H1 (cell line): ENCODE results near the gene PSG1.
"Not testable (repeated sequence)": the region's sequence is repeated elsewhere in the genome, so short reads cannot be mapped to it uniquely, and the experiment has no call there.

Source experiments
- BRCA1 ChIP-seq: IDR thresholded peaks from 2 replicates; pipeline ENCODE4 v1.6.1; 2012; ENCODE audit warnings: low read depth, low read length, improper control_type of control experiment
- CEBPB ChIP-seq: IDR thresholded peaks from 2 replicates; pipeline ENCODE4 v1.6.1; 2012; ENCODE audit warnings: low read depth, low read length
- CHD2 ChIP-seq: IDR thresholded peaks from 2 replicates; pipeline ENCODE4 v1.6.1; 2012; ENCODE audit warnings: low read length, improper control_type of control experiment
- CHD7 ChIP-seq: fragments of 300-600 bp; sonication (generic); IDR thresholded peaks from 2 replicates; pipeline ENCODE4 v1.7.1; 2012; ENCODE audit warnings: low read length, moderate library complexity, mild to moderate bottlenecking, inconsistent platforms; ENCODE audit not compliant: insufficient replicate concordance
- CREB1 ChIP-seq: IDR thresholded peaks from 2 replicates; pipeline ENCODE4 v1.6.1; 2012; ENCODE audit warnings: inconsistent platforms
- CTCF ChIP-seq, 3 experiments: IDR thresholded peaks; 1 replicate in 2 of 3; 2 replicates in 1 of 3; pipeline versions ENCODE4 v1.5.1 to v1.6.1; 2011; ENCODE audit warnings: low read length in 3 of 3, mild to moderate bottlenecking in 3 of 3, inconsistent platforms in 2 of 3, low read depth in 1 of 3, moderate library complexity in 1 of 3; ENCODE audit not compliant: insufficient read depth in 1 of 3; ENCODE audit errors: control extremely low read depth in 1 of 3
- HDAC6 ChIP-seq: IDR thresholded peaks from one replicate; pipeline ENCODE4 v1.7.1; 2012; ENCODE audit warnings: low read depth, mild to moderate bottlenecking, inconsistent platforms, low read length, moderate library complexity
- MAX ChIP-seq: IDR thresholded peaks from 2 replicates; pipeline ENCODE4 v1.6.1; 2012; ENCODE audit warnings: inconsistent platforms
- POLR2A ChIP-seq, 2 experiments: IDR thresholded peaks; 1 replicate in 1 of 2; 2 replicates in 1 of 2; pipeline ENCODE4 v1.6.1; 2011; ENCODE audit warnings: low read depth in 2 of 2, low read length in 2 of 2, mild to moderate bottlenecking in 2 of 2; ENCODE audit errors: control extremely low read depth in 1 of 2
- SAP30 ChIP-seq: fragments of 300-600 bp; sonication (generic); IDR thresholded peaks from 2 replicates; pipeline ENCODE4 v1.7.1; 2012; ENCODE audit warnings: low read length, moderate library complexity, mild to moderate bottlenecking, inconsistent platforms; ENCODE audit not compliant: insufficient read depth, insufficient replicate concordance

GRCh38 chr19:42900561-42900960 is 21.0 kb upstream of the PSG1 start:
- TF ChIP-seq CTCF (IDR thresholded peaks at IDR 0.05; ENCODE audit: control extremely low read depth in 1 of 3, insufficient read depth in 1 of 3, low read depth in 1 of 3, low read length in 3 of 3); CREB1; SAP30; CEBPB; POLR2A (IDR thresholded peaks at IDR 0.05; ENCODE audit: control extremely low read depth in 1 of 2, low read depth in 2 of 2, low read length in 2 of 2); MAX; CHD7; BRCA1; HDAC6; CHD2: not testable (repeated sequence)
